HTERT RPE-1 (cell line): ENCODE results near the gene R3HDM2.
"Not testable (repeated sequence)": the region's sequence is repeated elsewhere in the genome, so short reads cannot be mapped to it uniquely, and the experiment has no call there.

Experiments used
- in situ Hi-C: fragments of 300-500 bp; cut with MboI; formaldehyde crosslinking; loops from 4 replicates; pipeline ENCODE4 v1.14.3; 2020; ENCODE audit warnings: low sequenced_read_pairs

The R3HDM2 gene

GRCh38 chr12:57384478-57384877, 46.4 kb downstream of the R3HDM2 start:
- in situ Hi-C loops = no loop called here

GRCh38 chr12:57381693-57382220, 49.1 kb downstream of the R3HDM2 start:
- in situ Hi-C loops = no loop called here

GRCh38 chr12:57380300-57380699, 50.5 kb downstream of the R3HDM2 start:
- in situ Hi-C loops = no loop called here

- in situ Hi-C loops = no loop called here
Observed at GRCh38 chr12:57377103-57377840, 53.6 kb downstream of the R3HDM2 start.

GRCh38 chr12:57372233-57372632, 58.6 kb downstream of the R3HDM2 start:
- in situ Hi-C loops = no loop called here

- in situ Hi-C loops = no loop called here
Observed at GRCh38 chr12:57370696-57371095, 60.1 kb downstream of the R3HDM2 start.

- in situ Hi-C loops = no loop called here
Observed at GRCh38 chr12:57370072-57370471, 60.8 kb downstream of the R3HDM2 start.

GRCh38 chr12:57369202-57369601, 61.6 kb downstream of the R3HDM2 start:
- in situ Hi-C loops = no loop called here

- in situ Hi-C loops = no loop called here
Observed at GRCh38 chr12:57368349-57369095, 62.3 kb downstream of the R3HDM2 start.

GRCh38 chr12:57367121-57367520, 63.7 kb downstream of the R3HDM2 start:
- in situ Hi-C loops = no loop called here

- in situ Hi-C loops = no loop called here
Observed at GRCh38 chr12:57366315-57366714, 64.5 kb downstream of the R3HDM2 start.

GRCh38 chr12:57364156-57364555, 66.7 kb downstream of the R3HDM2 start:
- in situ Hi-C loops = not testable (repeated sequence)

- in situ Hi-C loops = no loop called here
Observed at GRCh38 chr12:57360468-57360867, 70.4 kb downstream of the R3HDM2 start.

- in situ Hi-C loops = no loop called here
Observed at GRCh38 chr12:57358646-57359045, 72.2 kb downstream of the R3HDM2 start.

- in situ Hi-C loops = no loop called here
Observed at GRCh38 chr12:57355734-57356133, 75.1 kb downstream of the R3HDM2 start.

- in situ Hi-C loops = no loop called here
Observed at GRCh38 chr12:57352166-57352565, 78.7 kb downstream of the R3HDM2 start.

GRCh38 chr12:57347284-57347683, 83.6 kb downstream of the R3HDM2 start:
- in situ Hi-C loops = no loop called here

GRCh38 chr12:57343703-57344378, 87.0 kb downstream of the R3HDM2 start:
- in situ Hi-C loops = no loop called here

GRCh38 chr12:57342207-57342691, 88.6 kb downstream of the R3HDM2 start:
- in situ Hi-C loops = no loop called here

- in situ Hi-C loops = no loop called here
Observed at GRCh38 chr12:57341275-57341990, 89.4 kb downstream of the R3HDM2 start.

- in situ Hi-C loops = no loop called here
Observed at GRCh38 chr12:57340104-57340503, 90.7 kb downstream of the R3HDM2 start.
